IMR-90 (cell line): ENCODE measurements around the gene RAD51B.

Source experiments
- BHLHE40 ChIP-seq: fragments of 150-350 bp; IDR thresholded peaks from 2 replicates; pipeline ENCODE4 v1.6.1; 2016; ENCODE audit warnings: mild to moderate bottlenecking, low read depth, low read length
- CEBPB ChIP-seq: IDR thresholded peaks from 2 replicates; pipeline ENCODE4 v1.6.1; 2012; ENCODE audit warnings: low read depth, low read length, improper control_type of control experiment
- CHD1 ChIP-seq: IDR thresholded peaks from 2 replicates; pipeline ENCODE4 v1.6.1; 2012; ENCODE audit warnings: low read depth, low read length, improper control_type of control experiment
- CTCF ChIP-seq: conservative IDR thresholded peaks from 2 replicates; pipeline ENCODE4 v1.5.1; 2012; ENCODE audit warnings: mild to moderate bottlenecking, low read depth, low read length, improper control_type of control experiment
- FOS ChIP-seq: fragments of 150-350 bp; IDR thresholded peaks from 2 replicates; pipeline ENCODE4 v1.6.1; 2016; ENCODE audit warnings: low read depth, low read length
- MAFK ChIP-seq: IDR thresholded peaks from 2 replicates; pipeline ENCODE4 v1.6.1; 2012; ENCODE audit warnings: low read depth, low read length, improper control_type of control experiment
- MXI1 ChIP-seq: IDR thresholded peaks from 2 replicates; pipeline ENCODE4 v1.6.1; 2012; ENCODE audit warnings: low read depth, mild to moderate bottlenecking, low read length, moderate library complexity, borderline replicate concordance
- POLR2A ChIP-seq: IDR thresholded peaks from 2 replicates; pipeline ENCODE4 v1.6.1; 2012; ENCODE audit warnings: mild to moderate bottlenecking, low read depth, low read length
- RAD21 ChIP-seq: IDR thresholded peaks from 2 replicates; pipeline ENCODE4 v1.6.1; 2012; ENCODE audit warnings: low read length, improper control_type of control experiment
- RCOR1 ChIP-seq: IDR thresholded peaks from 2 replicates; pipeline ENCODE4 v1.6.1; 2012; ENCODE audit warnings: mild to moderate bottlenecking, low read length, improper control_type of control experiment; ENCODE audit not compliant: insufficient replicate concordance
- SMC3 ChIP-seq: fragments of 150-350 bp; IDR thresholded peaks from 2 replicates; pipeline ENCODE4 v1.6.1; 2016; ENCODE audit warnings: low read depth, mild to moderate bottlenecking, antibody characterized with exemption, low read length, moderate library complexity
- TF ChIP-seq, protein P1 (sequence below): fragments of 150-350 bp; IDR thresholded peaks from 2 replicates; pipeline ENCODE4 v1.6.1; 2016; ENCODE audit warnings: low read depth, mild to moderate bottlenecking, low read length, moderate library complexity, borderline replicate concordance
- TF ChIP-seq, protein P2 (sequence below): fragments of 150-350 bp; IDR thresholded peaks from 2 replicates; pipeline ENCODE4 v1.6.1; 2017; ENCODE audit warnings: mild to moderate bottlenecking, antibody characterized with exemption, low read length, low read depth

- TF ChIP-seq CTCF (no peak), SMC3 (no peak), POLR2A (no peak), RCOR1 (no peak), MAFK (no peak), BHLHE40 (no peak), CEBPB (no peak), FOS (no peak), MXI1 (no peak), RAD21 (no peak), CHD1 (no peak)
- TF ChIP-seq, protein P1, sequence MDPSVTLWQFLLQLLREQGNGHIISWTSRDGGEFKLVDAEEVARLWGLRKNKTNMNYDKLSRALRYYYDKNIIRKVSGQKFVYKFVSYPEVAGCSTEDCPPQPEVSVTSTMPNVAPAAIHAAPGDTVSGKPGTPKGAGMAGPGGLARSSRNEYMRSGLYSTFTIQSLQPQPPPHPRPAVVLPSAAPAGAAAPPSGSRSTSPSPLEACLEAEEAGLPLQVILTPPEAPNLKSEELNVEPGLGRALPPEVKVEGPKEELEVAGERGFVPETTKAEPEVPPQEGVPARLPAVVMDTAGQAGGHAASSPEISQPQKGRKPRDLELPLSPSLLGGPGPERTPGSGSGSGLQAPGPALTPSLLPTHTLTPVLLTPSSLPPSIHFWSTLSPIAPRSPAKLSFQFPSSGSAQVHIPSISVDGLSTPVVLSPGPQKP = no peak
- TF ChIP-seq, protein P2, sequence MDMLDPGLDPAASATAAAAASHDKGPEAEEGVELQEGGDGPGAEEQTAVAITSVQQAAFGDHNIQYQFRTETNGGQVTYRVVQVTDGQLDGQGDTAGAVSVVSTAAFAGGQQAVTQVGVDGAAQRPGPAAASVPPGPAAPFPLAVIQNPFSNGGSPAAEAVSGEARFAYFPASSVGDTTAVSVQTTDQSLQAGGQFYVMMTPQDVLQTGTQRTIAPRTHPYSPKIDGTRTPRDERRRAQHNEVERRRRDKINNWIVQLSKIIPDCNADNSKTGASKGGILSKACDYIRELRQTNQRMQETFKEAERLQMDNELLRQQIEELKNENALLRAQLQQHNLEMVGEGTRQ = no peak
Observed at GRCh38 chr14:68639758-68640574, 820.4 kb downstream of the RAD51B start.
